ENCODE results near the gene TTC3. TPM values are rescaled to one million over a fixed set of nuclear protein-coding genes. Genes with fewer than 3 reads are reported as not detected.

TTC3 gene
- total RNA-seq, 2 donors from 2014 or later: 184 to 273 TPM

- TF ChIP-seq CTCF (conservative IDR thresholded peaks at IDR 0.05): no peak
- H3K27me3 ChIP-seq (ENCODE audit: control insufficient read depth, insufficient read depth, low read length, poor library complexity, severe bottlenecking): no peaks in the 10 kb centered on the region
- peaks cover 10% of the 10 kb centered on the region for H3K27me3 Mint-ChIP-seq (ENCODE audit: insufficient read depth)
Measured at GRCh38 chr21:37055271-37055855, 17.7 kb upstream of the TTC3 start.

GRCh38 chr21:37057614-37058013 is 15.4 kb upstream of the TTC3 start:
- TF ChIP-seq CTCF (conservative IDR thresholded peaks at IDR 0.05): no peak
- peaks cover 39% of the 10 kb centered on the region for H3K4me1 Mint-ChIP-seq
- H3K27ac ChIP-seq (ENCODE audit: low read depth, low read length): no peak overlapping the region
- no peaks in the 10 kb centered on the region for H3K27me3 ChIP-seq (ENCODE audit: control insufficient read depth, insufficient read depth, low read length, poor library complexity, severe bottlenecking)
- no peak for DNase-seq
- H3K36me3 Mint-ChIP-seq (ENCODE audit: low read depth): no peaks in the 10 kb centered on the region
- H3K9me3 Mint-ChIP-seq: peaks cover 13% of the 10 kb centered on the region
- H3K36me3 ChIP-seq (ENCODE audit: control insufficient read depth, insufficient read depth, low read length): no peaks in the 10 kb centered on the region
- 90 to 91% methylated on average over 4 to 7 of the region's 7 CpGs for WGBS, 2 experiments (ENCODE audit: insufficient coverage in 1 of 2, insufficient read length in 1 of 2)
- no peak overlapping the region for H3K27ac Mint-ChIP-seq
- peaks cover 9% of the 10 kb centered on the region for H3K9me3 ChIP-seq (ENCODE audit: control insufficient read depth, low read length)
- H3K27me3 Mint-ChIP-seq (ENCODE audit: insufficient read depth): peaks cover 2% of the 10 kb centered on the region
- no peak overlapping the region for H3K4me3 ChIP-seq (ENCODE audit: low read length)
- peaks cover 7% of the 10 kb centered on the region for H3K4me1 ChIP-seq (ENCODE audit: control insufficient read depth, insufficient read depth, low read length)
- no peak overlapping the region for H3K9ac ChIP-seq (ENCODE audit: extremely low read depth, low read length, poor library complexity, severe bottlenecking)
- no peak overlapping the region for H3K4me3 Mint-ChIP-seq

More at GRCh38 chr21:37055271-37055855, 17.7 kb upstream of the TTC3 start:
- H3K27ac Mint-ChIP-seq: no peak overlapping the region
- no peak overlapping the region for H3K27ac ChIP-seq (ENCODE audit: low read depth, low read length)
- no peak overlapping the region for H3K4me3 Mint-ChIP-seq
- peak overlapping the region; percentile 11 for H3K4me3 ChIP-seq (ENCODE audit: low read length)
- H3K9me3 ChIP-seq (ENCODE audit: control insufficient read depth, low read length): peaks cover 13% of the 10 kb centered on the region
- no peaks in the 10 kb centered on the region for H3K36me3 Mint-ChIP-seq (ENCODE audit: low read depth)
- WGBS, 2 experiments (ENCODE audit: insufficient coverage in 1 of 2, insufficient read length in 1 of 2): 88 to 89% methylated on average over 2 of the region's 2 CpGs
- no peak for DNase-seq
- H3K9ac ChIP-seq (ENCODE audit: extremely low read depth, low read length, poor library complexity, severe bottlenecking): no peak overlapping the region
- no peaks in the 10 kb centered on the region for H3K36me3 ChIP-seq (ENCODE audit: control insufficient read depth, insufficient read depth, low read length)
- H3K4me1 Mint-ChIP-seq: peaks cover 36% of the 10 kb centered on the region
- H3K4me1 ChIP-seq (ENCODE audit: control insufficient read depth, insufficient read depth, low read length): peaks cover 4% of the 10 kb centered on the region
- peaks cover 18% of the 10 kb centered on the region for H3K9me3 Mint-ChIP-seq

DNA sequence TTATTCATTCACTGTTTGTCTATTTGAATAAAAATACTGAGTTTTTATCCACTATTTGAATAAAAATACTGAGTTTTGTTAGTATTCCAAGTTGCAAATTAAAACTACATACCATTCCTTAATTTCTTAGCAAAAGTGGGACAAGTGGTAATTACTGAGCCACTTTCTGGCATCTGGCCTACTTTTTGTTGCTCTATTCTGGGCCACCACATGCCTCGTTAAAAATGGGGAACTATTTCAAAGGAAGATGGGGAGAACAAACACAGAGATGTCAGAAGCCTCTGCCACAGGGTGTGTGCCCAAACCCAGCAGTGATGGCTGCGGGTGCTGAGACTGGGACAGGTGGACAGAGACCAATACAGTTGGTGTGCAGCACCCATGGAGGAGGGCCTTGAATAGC is 14.8 kb upstream of the TTC3 start:
- H3K4me1 Mint-ChIP-seq: peaks cover 38% of the 10 kb centered on the region
- TF ChIP-seq CTCF (conservative IDR thresholded peaks at IDR 0.05): no peak

More for the DNA sequence above, 14.8 kb upstream of the TTC3 start:
- no peak overlapping the region for H3K27ac ChIP-seq (ENCODE audit: low read depth, low read length)
- peaks cover 2% of the 10 kb centered on the region for H3K27me3 Mint-ChIP-seq (ENCODE audit: insufficient read depth)
- no peaks in the 10 kb centered on the region for H3K36me3 Mint-ChIP-seq (ENCODE audit: low read depth)
- WGBS, 2 experiments (ENCODE audit: insufficient coverage in 1 of 2, insufficient read length in 1 of 2): 77 to 86% methylated on average over 1 to 2 of the region's 2 CpGs
- no peaks in the 10 kb centered on the region for H3K27me3 ChIP-seq (ENCODE audit: control insufficient read depth, insufficient read depth, low read length, poor library complexity, severe bottlenecking)
- no peak overlapping the region for H3K4me3 ChIP-seq (ENCODE audit: low read length)
- peaks cover 7% of the 10 kb centered on the region for H3K4me1 ChIP-seq (ENCODE audit: control insufficient read depth, insufficient read depth, low read length)
- H3K9me3 ChIP-seq (ENCODE audit: control insufficient read depth, low read length): peaks cover 9% of the 10 kb centered on the region
- no peak overlapping the region for H3K27ac Mint-ChIP-seq
- no peak overlapping the region for H3K9ac ChIP-seq (ENCODE audit: extremely low read depth, low read length, poor library complexity, severe bottlenecking)
- peaks cover 13% of the 10 kb centered on the region for H3K9me3 Mint-ChIP-seq
- no peaks in the 10 kb centered on the region for H3K36me3 ChIP-seq (ENCODE audit: control insufficient read depth, insufficient read depth, low read length)
- no peak overlapping the region for H3K4me3 Mint-ChIP-seq
- no peak for DNase-seq
